MM.1S (cell line): Measurements from ENCODE around the gene MYMX.

Experiments used
- DNase-seq: peaks from one replicate; pipeline ENCODE4 v3.0.0-alpha.2; 2015
- H2AFZ ChIP-seq: fragments of 300-600 bp; sonication (generic); 2 replicates; pipeline ENCODE4 v1.6.0; 2016; ENCODE audit warnings: antibody characterized with exemption, low read length
- H3F3A ChIP-seq: fragments of 300-600 bp; sonication (generic); 2 replicates; pipeline ENCODE4 v1.6.1; 2016; ENCODE audit warnings: mild to moderate bottlenecking, antibody characterized with exemption, low read length, moderate library complexity, mixed read lengths; ENCODE audit not compliant: insufficient read depth
- H3K27ac ChIP-seq: fragments of 300-600 bp; sonication (generic); 2 replicates; pipeline ENCODE4 v1.5.1; 2016; ENCODE audit warnings: mild to moderate bottlenecking, low read length
- H3K27me3 ChIP-seq: fragments of 300-600 bp; sonication (generic); replicated peaks from 2 replicates; pipeline ENCODE4 v1.6.0; 2016; ENCODE audit warnings: low read length; ENCODE audit not compliant: insufficient read depth
- H3K36me3 ChIP-seq: fragments of 300-600 bp; sonication (generic); replicated peaks from 2 replicates; pipeline ENCODE4 v1.6.1; 2016; ENCODE audit warnings: mild to moderate bottlenecking, low read length, mixed read lengths; ENCODE audit not compliant: insufficient read depth
- H3K4me1 ChIP-seq: fragments of 300-600 bp; sonication (generic); 2 replicates; pipeline ENCODE4 v1.6.1; 2016; ENCODE audit warnings: low read length, mixed read lengths
- H3K4me2 ChIP-seq: fragments of 300-600 bp; sonication (generic); 2 replicates; pipeline ENCODE4 v1.6.0; 2016; ENCODE audit warnings: low read depth, low read length
- H3K4me3 ChIP-seq: fragments of 300-600 bp; sonication (generic); 2 replicates; pipeline ENCODE4 v1.5.1; 2016; ENCODE audit warnings: low read length, mixed read lengths
- H3K79me2 ChIP-seq: fragments of 300-600 bp; sonication (generic); 2 replicates; pipeline ENCODE4 v1.6.1; 2016; ENCODE audit warnings: mixed run types, low read length, mixed read lengths
- H3K9ac ChIP-seq: fragments of 300-600 bp; sonication (generic); 2 replicates; pipeline ENCODE4 v1.6.1; 2016; ENCODE audit warnings: low read length, mixed read lengths
- H3K9me2 ChIP-seq: fragments of 300-600 bp; sonication (generic); replicated peaks from 2 replicates; pipeline ENCODE4 v1.6.1; 2016; ENCODE audit warnings: mild to moderate bottlenecking, low read length, mixed read lengths; ENCODE audit not compliant: insufficient read depth
- H3K9me3 ChIP-seq: fragments of 300-600 bp; sonication (generic); replicated peaks from 2 replicates; pipeline ENCODE4 v1.6.1; 2016; ENCODE audit warnings: mild to moderate bottlenecking, low read length, mixed read lengths; ENCODE audit not compliant: insufficient read depth
- H4K20me1 ChIP-seq: fragments of 300-600 bp; sonication (generic); 2 replicates; pipeline ENCODE4 v1.6.1; 2016; ENCODE audit warnings: mild to moderate bottlenecking, low read length, moderate library complexity, mixed read lengths; ENCODE audit not compliant: insufficient read depth
- CTCF ChIP-seq: fragments of 300-600 bp; sonication (generic); IDR thresholded peaks from 2 replicates; pipeline ENCODE4 v1.5.1; 2016; ENCODE audit warnings: antibody characterized with exemption, low read length, mixed read lengths
- EZH2 ChIP-seq: fragments of 300-600 bp; sonication (generic); optimal IDR thresholded peaks from 2 replicates; pipeline ENCODE3; 2017; ENCODE audit warnings: low read depth, mild to moderate bottlenecking, antibody characterized with exemption, low read length, mixed read lengths
- EZH2phosphoT487 ChIP-seq: fragments of 300-600 bp; sonication (generic); IDR thresholded peaks from 2 replicates; pipeline ENCODE4 v1.6.1; 2018; ENCODE audit warnings: antibody characterized with exemption, low read length

The MYMX gene

GRCh38 chr6:44202332-44202971, 14.3 kb upstream of the MYMX start:
- no peak for TF ChIP-seq CTCF
- no peak for TF ChIP-seq EZH2
- TF ChIP-seq EZH2phosphoT487: no peak
- Histone ChIP-seq H2AFZ (no peak overlapping the region), H3K4me3 (no peak overlapping the region), H3K9me2 (no peaks in the 10 kb centered on the region), H3K79me2 (no peaks in the 10 kb centered on the region), H4K20me1 (no peaks in the 10 kb centered on the region), H3F3A (no peaks in the 10 kb centered on the region), H3K4me1 (no peaks in the 10 kb centered on the region), H3K27ac (no peak overlapping the region), H3K4me2 (no peak overlapping the region), H3K9ac (no peak overlapping the region), H3K36me3 (no peaks in the 10 kb centered on the region), H3K27me3 (no peaks in the 10 kb centered on the region), H3K9me3 (no peaks in the 10 kb centered on the region)
- no peak for DNase-seq

GRCh38 chr6:44202972-44203750, 13.6 kb upstream of the MYMX start:
- Histone ChIP-seq H3K36me3 (no peaks in the 10 kb centered on the region), H3K27me3 (no peaks in the 10 kb centered on the region), H3K9me3 (no peaks in the 10 kb centered on the region), H2AFZ (no peak overlapping the region), H3K4me2 (no peak overlapping the region), H3K4me3 (no peak overlapping the region), H3K79me2 (no peaks in the 10 kb centered on the region), H4K20me1 (no peaks in the 10 kb centered on the region), H3F3A (no peaks in the 10 kb centered on the region), H3K27ac (no peak overlapping the region), H3K4me1 (no peaks in the 10 kb centered on the region), H3K9me2 (no peaks in the 10 kb centered on the region), H3K9ac (no peak overlapping the region)
- TF ChIP-seq CTCF (no peak), EZH2 (no peak), EZH2phosphoT487 (no peak)
- no peak for DNase-seq

- Histone ChIP-seq H3K4me3 (no peak overlapping the region), H3K27me3 (no peaks in the 10 kb centered on the region), H2AFZ (no peak overlapping the region), H3K9ac (no peak overlapping the region), H3K4me2 (no peak overlapping the region), H3F3A (no peaks in the 10 kb centered on the region), H3K79me2 (no peaks in the 10 kb centered on the region), H3K36me3 (no peaks in the 10 kb centered on the region), H3K27ac (no peak overlapping the region), H3K9me2 (no peaks in the 10 kb centered on the region), H3K4me1 (no peaks in the 10 kb centered on the region), H4K20me1 (no peaks in the 10 kb centered on the region), H3K9me3 (no peaks in the 10 kb centered on the region)
- no peak for DNase-seq
- no peak for TF ChIP-seq CTCF
- TF ChIP-seq EZH2: no peak
- no peak for TF ChIP-seq EZH2phosphoT487
These were observed 12.8 kb upstream of the MYMX start for GRCh38 chr6:44203955-44204354.
